ENCODE measurements around the gene CCNL2. TPM values are rescaled to one million over a fixed set of nuclear protein-coding genes. Genes with fewer than 3 reads are reported as not detected.

The CCNL2 gene
- total and polyA plus RNA-seq, 2 of the 13 experiments (the other 11 are each of a cell fraction or from before 2014, with no cell fraction given), result 105 to 340 TPM

GRCh38 chr1:1432951-1433803 lies 34.0 kb upstream of the CCNL2 start (continued):
- no peak for TF ChIP-seq ZBTB44 (CRISPR knock-in tag; IDR thresholded peaks at IDR 0.05)
- TF ChIP-seq ZNF20 (CRISPR knock-in tag; IDR thresholded peaks at IDR 0.05), result no peak
- TF ChIP-seq ZNF841 (CRISPR knock-in tag; IDR thresholded peaks at IDR 0.05; ENCODE audit: borderline replicate concordance), result no peak
- TF ChIP-seq HMGA1 (CRISPR knock-in tag; conservative IDR thresholded peaks at IDR 0.05), result no peak
- TF ChIP-seq MYPOP (CRISPR knock-in tag; IDR thresholded peaks at IDR 0.05), result no peak
- TF ChIP-seq ZNF580 (CRISPR knock-in tag; IDR thresholded peaks at IDR 0.05; ENCODE audit: borderline replicate concordance, low read depth), result peak; percentile 93; the same call in 1 of the 2 replicates
- TF ChIP-seq ZNF432 (CRISPR knock-in tag; IDR thresholded peaks at IDR 0.05; ENCODE audit: borderline replicate concordance), result 0 out of 2 replicates have a peak, but pooled peaks have one; percentile 64
- TF ChIP-seq HOXD1 (CRISPR knock-in tag; IDR thresholded peaks at IDR 0.05), result peak; percentile 84
- peak; percentile 90 for TF ChIP-seq MED8 (CRISPR knock-in tag; IDR thresholded peaks at IDR 0.05; ENCODE audit: insufficient replicate concordance)
- TF ChIP-seq LCORL (IDR thresholded peaks at IDR 0.05), result no peak
- peak; percentile 97 for TF ChIP-seq LCORL (CRISPR knock-in tag; IDR thresholded peaks at IDR 0.05)
- TF ChIP-seq AGO2 (optimal IDR thresholded peaks at IDR 0.05; ENCODE audit: low read depth, low read length), result no peak
- TF ChIP-seq NR3C1 (CRISPR knock-in tag; IDR thresholded peaks at IDR 0.05), result no peak
- peak; percentile 83 for TF ChIP-seq POLR2G (IDR thresholded peaks at IDR 0.05; ENCODE audit: low read depth, low read length)
- TF ChIP-seq ZNF552 (CRISPR knock-in tag; IDR thresholded peaks at IDR 0.05; ENCODE audit: borderline replicate concordance), result peak; percentile 86
- peak; percentile 38 for TF ChIP-seq YY1 (IDR thresholded peaks at IDR 0.05; ENCODE audit: insufficient read depth, insufficient replicate concordance, low read depth, low read length)
- no peak for TF ChIP-seq SRSF9 (IDR thresholded peaks at IDR 0.05; ENCODE audit: borderline replicate concordance, insufficient read depth, low read depth, low read length, poor library complexity, severe bottlenecking)
- TF ChIP-seq NRL (CRISPR knock-in tag; IDR thresholded peaks at IDR 0.05; ENCODE audit: borderline replicate concordance), result peak; percentile 23; the same call in 1 of the 2 replicates
- TF ChIP-seq ZNF142 (CRISPR knock-in tag; IDR thresholded peaks at IDR 0.05), result no peak
- TF ChIP-seq MTA3 (CRISPR knock-in tag; IDR thresholded peaks at IDR 0.05), result no peak
